AG10803 (cell line): ENCODE measurements around the gene AGPAT2.
A peak's percentile ranks its signal among the peaks of the same experiment; 100 is the strongest.

Experiments used
- DNase-seq: peaks from one replicate; pipeline ENCODE4 v3.0.0; 2010; ENCODE audit warnings: low read depth
- H3K4me3 ChIP-seq: 2 replicates; pipeline ENCODE4 v1.5.1; 2011; ENCODE audit warnings: mild to moderate bottlenecking, low read length, control low read depth
- CTCF ChIP-seq: conservative IDR thresholded peaks from 2 replicates; pipeline ENCODE4 v1.5.1; 2011; ENCODE audit warnings: mild to moderate bottlenecking, low read length, control low read depth, inconsistent platforms

The AGPAT2 gene

GRCh38 chr9:136690806-136691261 lies 3.6 kb upstream of the AGPAT2 start:
- H3K4me3 ChIP-seq, result no peak overlapping the region
- TF ChIP-seq CTCF, result no peak
- DNase-seq, result no peak

DNA sequence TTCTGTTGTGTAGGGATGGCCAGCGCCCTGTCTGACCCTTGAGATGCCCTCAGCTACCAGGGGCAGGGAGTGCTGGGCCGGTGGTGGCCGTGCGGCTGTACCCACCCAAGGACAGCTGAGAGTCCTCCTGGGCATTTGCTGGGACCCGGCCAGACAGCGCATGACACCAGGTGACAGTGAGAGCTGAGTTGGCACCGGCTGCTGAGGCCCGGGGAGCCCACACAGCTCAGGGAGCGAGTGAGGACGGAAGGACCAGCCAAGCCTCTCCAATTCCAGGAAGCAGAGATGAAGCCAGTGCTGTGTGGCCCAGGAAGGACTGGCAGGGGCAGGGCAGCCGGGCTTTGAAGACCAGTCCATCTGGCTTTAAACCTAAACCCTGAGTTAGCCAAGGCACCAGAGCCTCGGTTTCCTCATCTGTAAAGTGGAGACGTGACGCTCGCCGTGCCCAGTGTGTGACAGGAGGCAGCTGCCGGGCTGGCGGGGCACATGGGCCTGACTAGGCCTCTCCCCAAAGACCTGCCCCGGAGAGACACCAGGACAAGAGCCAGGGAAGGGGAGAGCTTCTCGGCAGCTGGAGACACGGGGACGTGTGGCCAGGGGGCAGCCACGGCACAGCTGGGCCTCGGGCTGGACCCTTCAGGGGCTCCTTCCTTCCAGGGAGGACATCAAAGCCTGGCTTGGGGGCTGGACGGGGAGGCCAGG lies 3.0 kb upstream of the AGPAT2 start:
- no peak for TF ChIP-seq CTCF
- no peak for DNase-seq
- no peak overlapping the region for H3K4me3 ChIP-seq

GRCh38 chr9:136689108-136689460 lies 1.8 kb upstream of the AGPAT2 start:
- no peak for DNase-seq
- H3K4me3 ChIP-seq, result no peak overlapping the region
- no peak for TF ChIP-seq CTCF

- no peak for TF ChIP-seq CTCF
- no peak overlapping the region for H3K4me3 ChIP-seq
- DNase-seq, result no peak
Observed at GRCh38 chr9:136688274-136689107, 1.2 kb upstream of the AGPAT2 start.

DNA sequence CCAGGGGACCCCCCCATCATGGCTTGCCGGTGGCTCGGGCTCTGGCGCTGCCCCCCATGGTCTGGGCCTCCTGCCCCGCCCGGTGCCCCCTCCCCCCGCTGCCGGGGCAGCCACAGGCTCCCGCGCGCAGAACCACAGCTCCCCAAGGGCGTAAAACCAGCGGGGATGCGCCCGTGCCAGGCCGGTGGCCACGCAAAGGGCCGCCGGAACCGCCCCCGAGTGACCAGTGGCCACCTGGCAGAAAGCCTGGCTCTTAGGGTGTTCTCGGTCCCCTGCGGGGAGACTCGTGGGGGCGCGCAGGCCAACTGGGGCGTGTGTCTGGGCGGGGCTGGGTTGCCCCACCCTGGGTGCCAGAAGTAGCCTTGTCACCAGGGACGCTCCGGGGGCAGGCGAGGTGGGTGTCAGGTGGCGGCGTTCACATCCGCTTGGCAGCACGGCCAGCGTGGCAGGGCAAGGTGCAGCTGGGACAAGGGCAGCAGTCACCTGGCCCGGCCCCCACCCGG lies 515 bp upstream of the AGPAT2 start:
- DNase-seq, result no peak
- TF ChIP-seq CTCF, result no peak
- H3K4me3 ChIP-seq, result no peak overlapping the region

DNA sequence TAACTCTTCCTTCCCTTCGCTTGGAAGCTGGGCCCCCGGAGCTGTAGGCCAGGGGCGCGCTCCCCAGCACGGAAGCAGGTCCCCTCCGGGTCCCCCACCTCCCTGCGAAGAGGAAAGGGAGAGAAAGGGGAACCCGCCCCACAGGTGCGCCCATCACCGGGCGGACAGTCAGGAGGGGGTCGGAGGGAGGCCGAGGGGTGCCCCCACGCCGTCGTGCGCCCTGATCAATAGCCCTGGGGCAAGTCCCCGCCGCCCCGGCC lies 793 bp downstream of the AGPAT2 start:
- no peak for DNase-seq
- peak overlapping the region; percentile 76 for H3K4me3 ChIP-seq
- TF ChIP-seq CTCF, result no peak
